ENCODE results near the gene WDR47.

- TF ChIP-seq, protein P1, sequence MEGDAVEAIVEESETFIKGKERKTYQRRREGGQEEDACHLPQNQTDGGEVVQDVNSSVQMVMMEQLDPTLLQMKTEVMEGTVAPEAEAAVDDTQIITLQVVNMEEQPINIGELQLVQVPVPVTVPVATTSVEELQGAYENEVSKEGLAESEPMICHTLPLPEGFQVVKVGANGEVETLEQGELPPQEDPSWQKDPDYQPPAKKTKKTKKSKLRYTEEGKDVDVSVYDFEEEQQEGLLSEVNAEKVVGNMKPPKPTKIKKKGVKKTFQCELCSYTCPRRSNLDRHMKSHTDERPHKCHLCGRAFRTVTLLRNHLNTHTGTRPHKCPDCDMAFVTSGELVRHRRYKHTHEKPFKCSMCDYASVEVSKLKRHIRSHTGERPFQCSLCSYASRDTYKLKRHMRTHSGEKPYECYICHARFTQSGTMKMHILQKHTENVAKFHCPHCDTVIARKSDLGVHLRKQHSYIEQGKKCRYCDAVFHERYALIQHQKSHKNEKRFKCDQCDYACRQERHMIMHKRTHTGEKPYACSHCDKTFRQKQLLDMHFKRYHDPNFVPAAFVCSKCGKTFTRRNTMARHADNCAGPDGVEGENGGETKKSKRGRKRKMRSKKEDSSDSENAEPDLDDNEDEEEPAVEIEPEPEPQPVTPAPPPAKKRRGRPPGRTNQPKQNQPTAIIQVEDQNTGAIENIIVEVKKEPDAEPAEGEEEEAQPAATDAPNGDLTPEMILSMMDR (IDR thresholded peaks at IDR 0.05), result no peak
- no peak for TF ChIP-seq POLR2A (IDR thresholded peaks at IDR 0.05)
Measured at GRCh38 chr1:109011335-109011734, 30.6 kb downstream of the WDR47 start.
